Adrenal gland (tissue), 12 donors: ENCODE results near the gene LMO7. TPM values are rescaled to one million over a fixed set of nuclear protein-coding genes. Genes with fewer than 3 reads are reported as not detected.

Experiments
- DNase-seq, 7 donors: peaks; one replicate each; pipeline ENCODE4 v3.0.0-alpha.2; 2019 to 2020
- H3K27ac ChIP-seq, 5 donors: fragments of 200-600 bp; sonication (generic) in 4 of 5; 1 replicate in 3 of 5; 2 replicates in 2 of 5; pipeline versions ENCODE4 v1.5.1 to v1.8.0; 2016 to 2020; ENCODE audit warnings: mild to moderate bottlenecking in 1 of 5
- H3K27me3 ChIP-seq: fragments of 200-600 bp; 2 replicates; pipeline ENCODE4 v1.8.0; 2021
- H3K36me3 ChIP-seq, 2 donors: fragments of 200-600 bp; replicated peaks in 1 of 2; 1 replicate in 1 of 2; 2 replicates in 1 of 2; pipeline versions ENCODE4 v1.5.1 to v1.8.0; 2018 to 2022
- H3K4me1 ChIP-seq, 2 donors: fragments of 200-600 bp; replicated peaks in 1 of 2; 1 replicate in 1 of 2; 2 replicates in 1 of 2; pipeline versions ENCODE4 v1.5.1 to v1.8.0; 2018 to 2021
- H3K4me3 ChIP-seq, 4 donors: fragments of 200-600 bp; sonication (generic) in 3 of 4; one replicate each; pipeline ENCODE4 v1.5.1; 2016 to 2018
- H3K9me3 ChIP-seq, 3 donors: fragments of 200-600 bp; sonication (generic) in 1 of 3; replicated peaks in 1 of 3; 1 replicate in 2 of 3; 2 replicates in 1 of 3; pipeline versions ENCODE4 v1.5.1 to v1.8.0; 2016 to 2021
- POLR2A ChIP-seq, 2 donors: fragments of 450-650 bp; IDR thresholded peaks; one replicate each; pipeline ENCODE4 v1.6.1; 2017; ENCODE audit warnings: antibody characterized with exemption in 2 of 2, mild to moderate bottlenecking in 2 of 2, moderate library complexity in 1 of 2
- WGBS, 4 donors: extraction: QIAGEN DNeasy Blood & Tissue Kit in 2 of 4; methylation state at CpG; one replicate each; pipeline versions ENCODE4 v1.1.5 to v1.1.7; 2013 to 2017; 5-methylcytosine and 5-hydroxymethylcytosine counted together
- intact Hi-C, 2 donors: fragments of 100-400 bp; cut with DNase I; formaldehyde crosslinking; loops; one replicate each; pipeline versions ENCODE4 v1.14.1 to v1.15.0; 2022 to 2023
- polyA plus RNA-seq, 3 donors: library from polyadenylated mRNA; stranded (reverse); fragments of 200-250 nt in 2 of 3; fragments of 350-450 nt in 1 of 3; fragmentation: Illumina TruSeq in 1 of 3; extraction: RNeasy Lipid Tissue Mini Kit (QIAGEN cat#74804) in 1 of 3; gene quantifications; one replicate each; pipeline ENCODE4 v1.2.3, GENCODE V29; 2013 to 2014
- total RNA-seq, 9 donors: library from RNA; depleted of rRNA in 4 of 9; stranded (reverse); fragments of >200 nt in 4 of 9; fragments of 120-200 nt in 1 of 9; fragmentation: NEBNext Ultra II Directional in 1 of 9; extraction: Animal tissue kit (Norgen Biotek cat#: 25700) in 1 of 9; gene quantifications; one replicate each; pipeline versions ENCODE4 v1.1.0 to v1.2.4, GENCODE V29; 2013 to 2023
- TF ChIP-seq, protein P1 (sequence below), 6 experiments: fragments of 450-650 bp in 4 of 6; fragments of 200-600 bp in 2 of 6; sonication (generic) in 1 of 6; IDR thresholded peaks; 1 replicate in 5 of 6; 2 replicates in 1 of 6; pipeline versions ENCODE4 v1.5.1 to v1.8.0; 2016 to 2021; ENCODE audit warnings: antibody characterized with exemption in 6 of 6, mild to moderate bottlenecking in 2 of 6, moderate library complexity in 1 of 6
- donor health status: healthy with polysubstance abuse.
- donor health status: Bipolar disorder and iron deficiency.
- donor health status: DM: yes; HTN: yes; CAD: no.
- donor health status: DM: no; HTN: no; CAD: no.
- donor health status: DM: no; HTN: no; CAD: no.
- donor health status: DM: yes; HTN: yes; CAD: no.

The LMO7 gene
- total and polyA plus RNA-seq, 12 donors: 7.4 to 39.7 (median 11.4) TPM

- H3K27ac ChIP-seq: no peak overlapping the region
- no peaks in the 10 kb centered on the region for H3K9me3 ChIP-seq
- intact Hi-C loops: no loop called here
- WGBS, 4 donors: 96 to 100% (median 98%) methylated on average over 3 to 7 of the region's 7 CpGs
- H3K36me3 ChIP-seq: no peaks in the 10 kb centered on the region
- H3K4me3 ChIP-seq: no peak overlapping the region
- no peaks in the 10 kb centered on the region for H3K27me3 ChIP-seq
- TF ChIP-seq POLR2A (IDR thresholded peaks at IDR 0.05): no peak
- TF ChIP-seq, protein P1, sequence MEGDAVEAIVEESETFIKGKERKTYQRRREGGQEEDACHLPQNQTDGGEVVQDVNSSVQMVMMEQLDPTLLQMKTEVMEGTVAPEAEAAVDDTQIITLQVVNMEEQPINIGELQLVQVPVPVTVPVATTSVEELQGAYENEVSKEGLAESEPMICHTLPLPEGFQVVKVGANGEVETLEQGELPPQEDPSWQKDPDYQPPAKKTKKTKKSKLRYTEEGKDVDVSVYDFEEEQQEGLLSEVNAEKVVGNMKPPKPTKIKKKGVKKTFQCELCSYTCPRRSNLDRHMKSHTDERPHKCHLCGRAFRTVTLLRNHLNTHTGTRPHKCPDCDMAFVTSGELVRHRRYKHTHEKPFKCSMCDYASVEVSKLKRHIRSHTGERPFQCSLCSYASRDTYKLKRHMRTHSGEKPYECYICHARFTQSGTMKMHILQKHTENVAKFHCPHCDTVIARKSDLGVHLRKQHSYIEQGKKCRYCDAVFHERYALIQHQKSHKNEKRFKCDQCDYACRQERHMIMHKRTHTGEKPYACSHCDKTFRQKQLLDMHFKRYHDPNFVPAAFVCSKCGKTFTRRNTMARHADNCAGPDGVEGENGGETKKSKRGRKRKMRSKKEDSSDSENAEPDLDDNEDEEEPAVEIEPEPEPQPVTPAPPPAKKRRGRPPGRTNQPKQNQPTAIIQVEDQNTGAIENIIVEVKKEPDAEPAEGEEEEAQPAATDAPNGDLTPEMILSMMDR (IDR thresholded peaks at IDR 0.05): no peak
- no peaks in the 10 kb centered on the region for H3K4me1 ChIP-seq
- no peak for DNase-seq
Observed at GRCh38 chr13:75806117-75806516, 170.0 kb downstream of the LMO7 start.

GRCh38 chr13:75811361-75811760 is 175.2 kb downstream of the LMO7 start:
- Histone ChIP-seq H3K27ac (no peak overlapping the region), H3K4me3 (no peak overlapping the region), H3K27me3 (no peaks in the 10 kb centered on the region), H3K36me3 (no peaks in the 10 kb centered on the region), H3K9me3 (no peaks in the 10 kb centered on the region), H3K4me1 (peaks cover 0 to 13% of the 10 kb centered on the region in 2 donors)
- DNase-seq: no peak
- intact Hi-C loops: no loop called here
- 92 to 93% (median 92%) methylated on average over 5 of the region's 5 CpGs for WGBS, 4 donors
- TF ChIP-seq, protein P1 (IDR thresholded peaks at IDR 0.05): no peak
- TF ChIP-seq POLR2A (IDR thresholded peaks at IDR 0.05): no peak

DNA sequence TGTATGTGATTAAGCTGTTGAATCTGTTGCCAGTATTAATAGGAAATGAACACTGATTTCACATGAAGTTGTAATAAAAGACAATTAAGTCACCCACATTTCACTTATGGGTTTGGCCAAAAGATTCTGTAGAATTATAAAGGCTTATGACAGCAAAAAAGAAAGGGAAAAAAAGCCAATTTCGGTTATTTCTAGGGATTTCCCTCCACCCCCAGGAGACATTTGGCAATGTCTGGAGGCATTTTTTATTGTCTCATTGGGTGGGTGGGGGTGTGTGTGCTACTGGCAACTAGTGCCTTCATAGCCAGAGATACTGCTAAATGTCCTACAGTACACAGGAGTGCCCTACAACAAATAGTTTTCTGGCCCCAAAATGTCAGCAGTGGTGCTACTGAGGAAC is 175.7 kb downstream of the LMO7 start:
- no peaks in the 10 kb centered on the region for H3K36me3 ChIP-seq
- H3K27ac ChIP-seq: no peak overlapping the region
- H3K4me1 ChIP-seq: peaks cover 0 to 13% of the 10 kb centered on the region in 2 donors
- intact Hi-C loops: no loop called here
- no peaks in the 10 kb centered on the region for H3K27me3 ChIP-seq
- DNase-seq: no peak
- H3K9me3 ChIP-seq: no peaks in the 10 kb centered on the region
- TF ChIP-seq POLR2A (IDR thresholded peaks at IDR 0.05): no peak
- TF ChIP-seq, protein P1 (IDR thresholded peaks at IDR 0.05): no peak
- 74 to 87% (median 80%) methylated on average over 1 of the region's 1 CpG for WGBS, 4 donors
- no peak overlapping the region for H3K4me3 ChIP-seq

- no peaks in the 10 kb centered on the region for H3K36me3 ChIP-seq
- TF ChIP-seq POLR2A (IDR thresholded peaks at IDR 0.05): no peak
- TF ChIP-seq, protein P1 (IDR thresholded peaks at IDR 0.05): no peak
- DNase-seq: peak in 5 of 7 donors; percentile 22 to 49 (median 36)
- WGBS, 4 donors: 7 to 49% (median 22%) methylated on average over 6 of the region's 6 CpGs
- peaks cover 0 to 13% of the 10 kb centered on the region in 2 donors for H3K4me1 ChIP-seq
- no peak overlapping the region for H3K27ac ChIP-seq
- H3K9me3 ChIP-seq: no peaks in the 10 kb centered on the region
- H3K4me3 ChIP-seq: no peak overlapping the region
- intact Hi-C loops: no loop called here
- no peaks in the 10 kb centered on the region for H3K27me3 ChIP-seq
Observed at GRCh38 chr13:75812751-75813181, 176.6 kb downstream of the LMO7 start.
